GM19193 (cell line): Measurements from ENCODE around the gene NTHL1.

ENCODE experiments used
- POLR2A ChIP-seq: IDR thresholded peaks from 4 replicates; pipeline ENCODE4 v1.6.1; 2011; ENCODE audit not compliant: insufficient read depth, insufficient read length; ENCODE audit errors: extremely low read depth

Gene NTHL1

DNA sequence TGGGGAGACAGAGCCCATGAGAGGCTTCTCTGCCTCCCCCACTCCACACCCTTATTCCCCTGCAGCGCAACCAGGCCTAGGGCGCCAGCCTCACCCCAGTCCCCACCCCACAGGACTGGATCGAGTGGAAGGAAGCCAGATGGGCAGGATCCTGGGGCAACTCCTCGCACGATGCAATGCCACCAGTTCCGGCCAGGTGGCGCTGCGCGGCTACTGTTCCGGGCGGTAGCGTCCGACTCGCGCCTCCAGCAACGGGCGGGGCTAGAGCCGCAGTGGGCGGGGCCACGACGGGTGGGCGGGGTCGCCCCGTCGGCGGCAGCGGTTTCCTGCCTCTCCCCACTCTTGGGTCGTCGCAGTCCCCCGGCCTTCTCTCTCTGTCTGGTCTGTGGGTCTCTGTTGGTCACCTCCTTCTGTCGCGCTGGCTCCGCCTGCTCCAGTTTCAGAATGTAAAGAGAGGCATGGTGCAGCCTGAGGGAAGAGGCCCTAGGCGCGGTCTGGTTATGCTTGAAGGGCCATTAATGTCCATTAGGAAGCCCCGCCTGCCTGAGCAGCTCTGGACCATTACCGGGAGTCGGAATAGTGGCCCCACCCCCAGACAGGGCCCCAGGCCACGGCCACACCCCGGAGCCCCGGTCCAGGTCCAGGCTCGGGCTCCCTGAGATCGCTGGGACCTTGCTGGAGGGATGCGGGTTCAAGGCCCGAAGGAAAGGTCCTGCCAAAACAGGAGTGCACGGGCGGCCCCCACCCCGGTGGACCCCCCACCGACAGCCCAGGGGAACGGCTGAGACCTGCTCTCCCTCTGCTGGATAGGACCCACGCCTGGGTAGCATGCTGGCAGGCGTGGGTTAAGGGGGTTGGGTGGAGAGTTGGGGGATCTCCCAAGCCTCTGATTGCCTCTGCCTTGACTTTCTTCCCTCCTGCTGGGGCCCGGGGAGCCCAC lies 24.3 kb downstream of the NTHL1 start:
- TF ChIP-seq POLR2A: no peak

- no peak for TF ChIP-seq POLR2A
Measured at GRCh38 chr16:2022723-2023091, 24.9 kb downstream of the NTHL1 start.

- no peak for TF ChIP-seq POLR2A
Measured at GRCh38 chr16:2019921-2020831, 27.5 kb downstream of the NTHL1 start.

- no peak for TF ChIP-seq POLR2A
Measured at GRCh38 chr16:2019518-2019920, 28.1 kb downstream of the NTHL1 start, which contains the start of gene NPW. Gene NPW, plus strand, starts transcription at chr16:2019785.

DNA sequence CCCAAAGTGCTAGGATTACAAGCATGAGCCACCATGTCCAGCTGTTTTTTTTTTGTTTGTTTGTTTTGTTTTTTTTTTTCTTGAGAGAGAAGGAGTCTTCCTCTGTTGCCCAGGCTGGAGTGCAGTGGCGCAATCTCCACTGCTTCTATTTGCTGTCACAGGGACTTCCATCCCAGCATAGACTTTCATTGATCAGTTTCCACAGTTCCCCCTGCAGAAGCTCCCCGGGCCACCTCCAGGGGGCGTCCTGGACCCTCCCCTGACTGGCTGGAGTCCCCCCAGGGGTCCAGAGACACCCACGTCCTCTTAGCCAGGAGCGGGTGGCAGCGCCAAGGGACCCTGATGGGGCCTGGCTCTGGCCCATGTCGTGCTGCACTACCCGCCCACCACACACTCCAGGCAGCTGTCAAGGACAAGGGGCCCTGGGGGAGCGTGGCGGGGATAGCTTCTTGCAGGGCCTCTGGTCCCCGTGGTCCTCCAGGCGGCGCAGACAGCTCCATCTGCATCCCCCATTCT lies 31.2 kb downstream of the NTHL1 start:
- TF ChIP-seq POLR2A: no peak

- no peak for TF ChIP-seq POLR2A
Measured at GRCh38 chr16:2015947-2016208, 31.8 kb downstream of the NTHL1 start.

DNA sequence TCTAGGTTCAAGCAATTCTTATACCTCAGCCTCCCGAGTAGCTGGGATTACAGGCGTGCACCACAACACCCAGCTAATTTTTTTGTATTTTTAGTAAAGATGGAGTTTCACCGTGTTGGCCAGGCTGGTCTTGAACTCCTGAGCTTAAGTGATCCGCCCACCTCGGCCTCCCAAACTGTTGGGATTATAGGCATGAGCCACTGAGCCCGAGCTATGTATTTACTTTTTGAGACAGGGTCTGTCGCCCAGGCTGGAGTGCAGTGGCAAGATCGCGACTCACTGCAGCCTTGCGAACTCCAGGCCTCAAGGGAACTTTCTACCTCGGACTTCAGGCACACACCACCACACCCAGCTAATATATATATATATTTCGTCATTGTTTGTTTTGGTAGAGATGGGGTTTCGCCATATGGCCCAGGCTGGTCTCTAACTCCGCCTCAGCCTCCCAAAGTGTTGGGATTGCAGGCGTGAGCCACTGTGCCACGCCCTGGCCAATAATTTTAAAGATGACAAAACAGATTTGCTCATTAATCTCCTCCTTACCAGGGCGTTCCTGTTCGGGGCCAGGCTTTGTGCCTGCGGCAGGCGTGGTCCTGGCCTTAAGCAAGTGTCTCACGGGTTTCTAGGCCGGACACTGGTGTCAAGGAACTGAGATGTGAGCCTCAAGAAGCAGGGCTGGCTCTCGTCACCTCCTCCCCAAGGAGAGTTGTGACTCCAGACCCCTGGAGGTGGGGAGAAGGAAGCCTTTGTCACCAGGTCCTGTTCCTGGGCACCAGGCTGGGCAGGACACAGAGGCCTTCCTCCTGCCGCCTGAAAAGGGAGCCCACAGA lies 32.3 kb downstream of the NTHL1 start:
- TF ChIP-seq POLR2A: no peak

DNA sequence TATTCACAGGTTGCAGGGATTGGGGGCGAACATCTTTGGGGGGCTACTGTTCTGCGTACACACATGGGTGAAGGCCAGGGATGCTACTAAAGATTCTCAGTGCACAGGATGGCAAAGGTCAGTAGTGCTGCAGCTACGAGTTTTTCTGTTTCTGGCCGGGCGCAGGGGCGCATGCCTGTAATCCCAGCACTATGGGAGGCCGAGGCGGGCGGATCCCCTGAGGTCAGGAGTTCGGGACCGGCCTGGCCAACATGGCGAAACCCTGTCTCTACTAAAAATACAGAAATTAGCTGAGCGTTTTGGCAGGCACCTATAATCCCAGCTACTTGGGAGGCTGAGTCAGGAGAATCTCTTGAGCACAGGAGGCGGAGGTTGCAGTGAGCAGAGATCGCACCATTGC lies 34.1 kb downstream of the NTHL1 start:
- no peak for TF ChIP-seq POLR2A

GRCh38 chr16:2009791-2010510 lies 37.7 kb downstream of the NTHL1 start, which contains the start of gene ZNF598:
Gene ZNF598, minus strand, starts transcription at chr16:2009821.
- TF ChIP-seq POLR2A: peak; percentile 97

DNA sequence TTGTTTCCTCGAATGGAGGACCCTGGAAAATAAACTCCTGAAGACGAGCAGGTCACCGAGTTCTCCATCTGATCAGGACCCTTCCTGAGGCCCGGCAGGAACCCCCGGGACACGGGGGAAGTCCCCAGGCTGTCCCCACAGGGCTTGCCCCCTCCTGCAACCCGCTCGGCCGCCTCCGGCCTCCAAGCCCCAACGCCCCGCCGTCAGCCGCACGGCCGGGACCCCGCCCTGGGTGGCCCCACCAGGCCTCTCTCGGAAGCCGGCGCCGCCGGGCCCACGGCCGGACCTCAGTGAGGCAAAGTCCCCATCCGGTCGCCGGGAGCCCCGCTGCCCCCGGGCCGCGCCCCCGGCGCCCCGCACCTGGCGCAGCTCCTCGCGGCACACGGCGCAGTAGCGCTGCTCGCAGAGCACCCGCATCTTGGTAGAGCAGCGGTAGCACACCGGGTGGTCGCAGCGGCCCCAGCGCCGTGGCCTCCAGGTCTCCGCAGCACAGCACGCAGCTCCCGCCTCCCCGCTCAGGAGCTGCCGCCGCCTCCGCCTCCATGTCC lies 38.4 kb downstream of the NTHL1 start:
- no peak for TF ChIP-seq POLR2A

GRCh38 chr16:2008631-2009163 lies 38.9 kb downstream of the NTHL1 start:
- TF ChIP-seq POLR2A: no peak

GRCh38 chr16:2008009-2008526 lies 39.6 kb downstream of the NTHL1 start:
- peak; percentile 30 for TF ChIP-seq POLR2A

GRCh38 chr16:2007081-2007836 lies 40.4 kb downstream of the NTHL1 start:
- no peak for TF ChIP-seq POLR2A

- TF ChIP-seq POLR2A: no peak
Measured at GRCh38 chr16:2006317-2006716, 41.3 kb downstream of the NTHL1 start.
